K562 (cell line): Measurements from ENCODE around the gene CD70. TPM values are rescaled to one million over a fixed set of nuclear protein-coding genes. Genes with fewer than 3 reads are reported as not detected.

Experiments
- JUND ChIP-seq, 2 experiments: IDR thresholded peaks; 2 replicates in 1 of 2; 3 replicates in 1 of 2; pipeline ENCODE4 v1.6.1; 2011; ENCODE audit warnings: borderline replicate concordance in 2 of 2, low read depth in 2 of 2, low read length in 2 of 2, improper control_type of control experiment in 1 of 2, missing biosample characterization in 1 of 2, missing genetic modification characterization in 1 of 2, missing genetic modification reagents in 1 of 2
- KDM1A ChIP-seq, 2 experiments: fragments of 450-650 bp; IDR thresholded peaks; 2 replicates each; pipeline ENCODE4 v1.6.1; 2016; ENCODE audit warnings: mild to moderate bottlenecking in 2 of 2
- MXI1 ChIP-seq: IDR thresholded peaks from 2 replicates; pipeline ENCODE4 v1.6.1; 2011; ENCODE audit warnings: low read depth, mild to moderate bottlenecking, improper control_type of control experiment, low read length
- PKNOX1 ChIP-seq: fragments of 450-650 bp; IDR thresholded peaks from 2 replicates; pipeline ENCODE4 v1.6.1; 2016
- SNIP1 ChIP-seq: fragments of 450-650 bp; IDR thresholded peaks from 2 replicates; pipeline ENCODE4 v1.7.1; 2017; ENCODE audit warnings: low read depth, mild to moderate bottlenecking
- ZNF512 ChIP-seq: IDR thresholded peaks from 2 replicates; pipeline ENCODE4 v1.6.1; 2016; ENCODE audit warnings: missing genetic modification characterization, missing compliant biosample characterization
- polyA plus RNA-seq, 8 experiments: library from polyadenylated mRNA; depleted of rRNA in 4 of 8; stranded (reverse) in 5 of 8; unstranded in 3 of 8; fragments of >200 nt; fragmentation: Nextera tagmentation in 2 of 8; fragmentation: Illumina TruSeq in 1 of 8; extraction: Ambion mirVana in 2 of 8; extraction: Trizol in 1 of 8; gene quantifications; 2 replicates each; pipeline versions ENCODE4 v1.2.1 to v1.2.3, GENCODE V29; 2011 to 2014; ENCODE audit warnings: inconsistent platforms in 1 of 8, missing spikeins in 1 of 8
- total RNA-seq, 7 experiments: library from RNA; depleted of rRNA in 6 of 7; stranded (reverse); fragments of >200 nt in 6 of 7; fragmentation: Illumina TruSeq in 2 of 7; extraction: Trizol in 2 of 7; gene quantifications; 2 replicates each; pipeline versions ENCODE4 v1.2.1 to v1.2.3, GENCODE V29; 2011 to 2021; ENCODE audit warnings: low replicate concordance in 1 of 7
- TF ChIP-seq, protein P1 (sequence below): fragments of 450-650 bp; IDR thresholded peaks from 2 replicates; pipeline ENCODE4 v1.6.1; 2016; ENCODE audit warnings: mild to moderate bottlenecking, moderate library complexity
- TF ChIP-seq, protein P2 (sequence below): fragments of 250-450 bp; sonication (Bioruptor Pico); IDR thresholded peaks from 2 replicates; pipeline ENCODE4 v1.8.0; 2021; ENCODE audit warnings: mild to moderate bottlenecking, moderate library complexity

Gene CD70
- total and polyA plus RNA-seq, 9 of the 15 experiments (the other 6 are each of a cell fraction or from before 2014, with no cell fraction given) = 0.06 to 0.58 (median 0.33) TPM; not detected in 4

DNA sequence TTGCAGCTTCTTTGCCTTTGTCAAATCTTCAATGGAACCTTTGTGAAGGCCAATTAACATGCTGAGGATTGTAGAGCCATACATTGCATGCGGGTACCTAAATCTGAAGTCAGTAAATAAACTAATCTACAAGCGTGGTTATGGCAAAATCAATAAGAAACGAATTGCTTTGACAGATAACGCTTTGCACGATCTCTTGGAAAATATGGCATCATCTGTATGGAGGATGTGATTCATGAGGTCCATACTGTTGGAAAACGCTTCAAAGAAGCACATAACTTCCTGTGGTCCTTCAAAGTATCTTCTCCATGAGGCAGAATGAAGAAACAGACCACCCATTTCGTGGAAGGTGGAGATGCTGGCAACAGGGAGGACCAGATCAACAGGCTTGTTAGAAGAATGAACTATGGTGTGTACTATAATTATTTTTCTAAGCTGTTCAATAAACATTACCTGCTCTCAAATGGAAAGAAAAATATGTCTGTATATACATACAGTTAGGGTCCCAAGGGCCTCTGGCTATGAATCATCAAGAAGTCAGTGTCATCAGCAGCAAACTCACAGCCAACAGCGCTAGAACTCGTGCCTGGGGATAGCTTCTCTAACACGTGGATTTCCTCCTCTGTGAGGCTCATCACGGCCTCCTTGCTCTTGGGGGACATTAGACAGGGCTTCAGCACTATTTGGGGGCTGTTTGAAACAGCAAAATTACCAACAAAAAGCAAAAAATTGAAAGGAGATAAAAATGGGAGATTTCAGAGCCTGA lies 2.9 kb upstream of the CD70 start (continued):
- TF ChIP-seq, protein P1, sequence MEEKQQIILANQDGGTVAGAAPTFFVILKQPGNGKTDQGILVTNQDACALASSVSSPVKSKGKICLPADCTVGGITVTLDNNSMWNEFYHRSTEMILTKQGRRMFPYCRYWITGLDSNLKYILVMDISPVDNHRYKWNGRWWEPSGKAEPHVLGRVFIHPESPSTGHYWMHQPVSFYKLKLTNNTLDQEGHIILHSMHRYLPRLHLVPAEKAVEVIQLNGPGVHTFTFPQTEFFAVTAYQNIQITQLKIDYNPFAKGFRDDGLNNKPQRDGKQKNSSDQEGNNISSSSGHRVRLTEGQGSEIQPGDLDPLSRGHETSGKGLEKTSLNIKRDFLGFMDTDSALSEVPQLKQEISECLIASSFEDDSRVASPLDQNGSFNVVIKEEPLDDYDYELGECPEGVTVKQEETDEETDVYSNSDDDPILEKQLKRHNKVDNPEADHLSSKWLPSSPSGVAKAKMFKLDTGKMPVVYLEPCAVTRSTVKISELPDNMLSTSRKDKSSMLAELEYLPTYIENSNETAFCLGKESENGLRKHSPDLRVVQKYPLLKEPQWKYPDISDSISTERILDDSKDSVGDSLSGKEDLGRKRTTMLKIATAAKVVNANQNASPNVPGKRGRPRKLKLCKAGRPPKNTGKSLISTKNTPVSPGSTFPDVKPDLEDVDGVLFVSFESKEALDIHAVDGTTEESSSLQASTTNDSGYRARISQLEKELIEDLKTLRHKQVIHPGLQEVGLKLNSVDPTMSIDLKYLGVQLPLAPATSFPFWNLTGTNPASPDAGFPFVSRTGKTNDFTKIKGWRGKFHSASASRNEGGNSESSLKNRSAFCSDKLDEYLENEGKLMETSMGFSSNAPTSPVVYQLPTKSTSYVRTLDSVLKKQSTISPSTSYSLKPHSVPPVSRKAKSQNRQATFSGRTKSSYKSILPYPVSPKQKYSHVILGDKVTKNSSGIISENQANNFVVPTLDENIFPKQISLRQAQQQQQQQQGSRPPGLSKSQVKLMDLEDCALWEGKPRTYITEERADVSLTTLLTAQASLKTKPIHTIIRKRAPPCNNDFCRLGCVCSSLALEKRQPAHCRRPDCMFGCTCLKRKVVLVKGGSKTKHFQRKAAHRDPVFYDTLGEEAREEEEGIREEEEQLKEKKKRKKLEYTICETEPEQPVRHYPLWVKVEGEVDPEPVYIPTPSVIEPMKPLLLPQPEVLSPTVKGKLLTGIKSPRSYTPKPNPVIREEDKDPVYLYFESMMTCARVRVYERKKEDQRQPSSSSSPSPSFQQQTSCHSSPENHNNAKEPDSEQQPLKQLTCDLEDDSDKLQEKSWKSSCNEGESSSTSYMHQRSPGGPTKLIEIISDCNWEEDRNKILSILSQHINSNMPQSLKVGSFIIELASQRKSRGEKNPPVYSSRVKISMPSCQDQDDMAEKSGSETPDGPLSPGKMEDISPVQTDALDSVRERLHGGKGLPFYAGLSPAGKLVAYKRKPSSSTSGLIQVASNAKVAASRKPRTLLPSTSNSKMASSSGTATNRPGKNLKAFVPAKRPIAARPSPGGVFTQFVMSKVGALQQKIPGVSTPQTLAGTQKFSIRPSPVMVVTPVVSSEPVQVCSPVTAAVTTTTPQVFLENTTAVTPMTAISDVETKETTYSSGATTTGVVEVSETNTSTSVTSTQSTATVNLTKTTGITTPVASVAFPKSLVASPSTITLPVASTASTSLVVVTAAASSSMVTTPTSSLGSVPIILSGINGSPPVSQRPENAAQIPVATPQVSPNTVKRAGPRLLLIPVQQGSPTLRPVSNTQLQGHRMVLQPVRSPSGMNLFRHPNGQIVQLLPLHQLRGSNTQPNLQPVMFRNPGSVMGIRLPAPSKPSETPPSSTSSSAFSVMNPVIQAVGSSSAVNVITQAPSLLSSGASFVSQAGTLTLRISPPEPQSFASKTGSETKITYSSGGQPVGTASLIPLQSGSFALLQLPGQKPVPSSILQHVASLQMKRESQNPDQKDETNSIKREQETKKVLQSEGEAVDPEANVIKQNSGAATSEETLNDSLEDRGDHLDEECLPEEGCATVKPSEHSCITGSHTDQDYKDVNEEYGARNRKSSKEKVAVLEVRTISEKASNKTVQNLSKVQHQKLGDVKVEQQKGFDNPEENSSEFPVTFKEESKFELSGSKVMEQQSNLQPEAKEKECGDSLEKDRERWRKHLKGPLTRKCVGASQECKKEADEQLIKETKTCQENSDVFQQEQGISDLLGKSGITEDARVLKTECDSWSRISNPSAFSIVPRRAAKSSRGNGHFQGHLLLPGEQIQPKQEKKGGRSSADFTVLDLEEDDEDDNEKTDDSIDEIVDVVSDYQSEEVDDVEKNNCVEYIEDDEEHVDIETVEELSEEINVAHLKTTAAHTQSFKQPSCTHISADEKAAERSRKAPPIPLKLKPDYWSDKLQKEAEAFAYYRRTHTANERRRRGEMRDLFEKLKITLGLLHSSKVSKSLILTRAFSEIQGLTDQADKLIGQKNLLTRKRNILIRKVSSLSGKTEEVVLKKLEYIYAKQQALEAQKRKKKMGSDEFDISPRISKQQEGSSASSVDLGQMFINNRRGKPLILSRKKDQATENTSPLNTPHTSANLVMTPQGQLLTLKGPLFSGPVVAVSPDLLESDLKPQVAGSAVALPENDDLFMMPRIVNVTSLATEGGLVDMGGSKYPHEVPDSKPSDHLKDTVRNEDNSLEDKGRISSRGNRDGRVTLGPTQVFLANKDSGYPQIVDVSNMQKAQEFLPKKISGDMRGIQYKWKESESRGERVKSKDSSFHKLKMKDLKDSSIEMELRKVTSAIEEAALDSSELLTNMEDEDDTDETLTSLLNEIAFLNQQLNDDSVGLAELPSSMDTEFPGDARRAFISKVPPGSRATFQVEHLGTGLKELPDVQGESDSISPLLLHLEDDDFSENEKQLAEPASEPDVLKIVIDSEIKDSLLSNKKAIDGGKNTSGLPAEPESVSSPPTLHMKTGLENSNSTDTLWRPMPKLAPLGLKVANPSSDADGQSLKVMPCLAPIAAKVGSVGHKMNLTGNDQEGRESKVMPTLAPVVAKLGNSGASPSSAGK = peak; percentile 90
- TF ChIP-seq ZNF512 (tag) = no peak
- TF ChIP-seq KDM1A (IDR thresholded peaks at IDR 0.05) = 0 out of 4 replicates have a peak, but pooled peaks have one; percentile 19 to 20
- TF ChIP-seq PKNOX1 = 0 out of 2 replicates have a peak, but pooled peaks have one; percentile 16
- TF ChIP-seq SNIP1 = no peak
- TF ChIP-seq, protein P2, sequence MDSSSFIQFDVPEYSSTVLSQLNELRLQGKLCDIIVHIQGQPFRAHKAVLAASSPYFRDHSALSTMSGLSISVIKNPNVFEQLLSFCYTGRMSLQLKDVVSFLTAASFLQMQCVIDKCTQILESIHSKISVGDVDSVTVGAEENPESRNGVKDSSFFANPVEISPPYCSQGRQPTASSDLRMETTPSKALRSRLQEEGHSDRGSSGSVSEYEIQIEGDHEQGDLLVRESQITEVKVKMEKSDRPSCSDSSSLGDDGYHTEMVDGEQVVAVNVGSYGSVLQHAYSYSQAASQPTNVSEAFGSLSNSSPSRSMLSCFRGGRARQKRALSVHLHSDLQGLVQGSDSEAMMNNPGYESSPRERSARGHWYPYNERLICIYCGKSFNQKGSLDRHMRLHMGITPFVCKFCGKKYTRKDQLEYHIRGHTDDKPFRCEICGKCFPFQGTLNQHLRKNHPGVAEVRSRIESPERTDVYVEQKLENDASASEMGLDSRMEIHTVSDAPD (CRISPR knock-in tag) = no peak
- no peak for TF ChIP-seq MXI1
- TF ChIP-seq JUND (IDR thresholded peaks at IDR 0.05; ENCODE audit: borderline replicate concordance, low read depth, low read length) = peak; percentile 50; the same call in 1 of the 2 replicates
- no peak for TF ChIP-seq JUND (tag; IDR thresholded peaks at IDR 0.05; ENCODE audit: borderline replicate concordance, low read depth, low read length)
